Measurements from ENCODE around the gene KRTAP4-12. TPM values are rescaled to one million over a fixed set of nuclear protein-coding genes. Genes with fewer than 3 reads are reported as not detected.
"Not testable (repeated sequence)": the region's sequence is repeated elsewhere in the genome, so short reads cannot be mapped to it uniquely, and the experiment has no call there.

The KRTAP4-12 gene
- not detected for polyA plus RNA-seq (2013, experiment 1 of 2)
- not detected for polyA plus RNA-seq (2013, experiment 2 of 2)

DNA sequence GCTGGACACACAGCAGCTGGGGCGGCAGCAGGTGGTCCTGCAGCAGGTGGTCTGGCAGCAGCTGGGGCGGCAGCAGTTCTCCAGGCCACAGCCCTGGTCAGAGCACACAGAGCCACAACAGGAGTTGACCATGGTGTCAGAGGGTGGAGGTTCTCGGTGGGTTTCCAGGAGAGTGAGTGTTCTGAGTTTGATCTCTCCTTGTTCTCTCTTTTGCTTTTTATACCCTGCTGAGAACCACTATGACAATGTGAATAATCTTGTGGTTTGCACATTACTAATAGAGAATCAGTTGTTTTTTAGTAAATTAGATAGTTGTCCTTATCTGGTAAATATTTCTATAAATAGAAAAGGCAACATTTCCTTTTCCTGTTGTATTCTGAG lies at the start of gene KRTAP4-12:
TSS of gene KRTAP4-12 (minus strand) at position 192 of the 381 bp plus-strand sequence. CDS start at position 132, 60 bp downstream.
- not testable (repeated sequence) for H3K36me3 ChIP-seq (ENCODE audit: insufficient read depth, low read length); H3K4me1 ChIP-seq (ENCODE audit: insufficient read depth, low read length); H3K27me3 ChIP-seq (ENCODE audit: insufficient read depth, low read length); H3K4me3 ChIP-seq (ENCODE audit: low read length); H3K9me3 ChIP-seq (ENCODE audit: insufficient read depth, low read depth, low read length); H3K9ac ChIP-seq (ENCODE audit: low read depth, low read length); H3K27ac ChIP-seq (ENCODE audit: low read depth, low read length)
- 82% methylated on average over 3 of the region's 3 CpGs for WGBS

DNA sequence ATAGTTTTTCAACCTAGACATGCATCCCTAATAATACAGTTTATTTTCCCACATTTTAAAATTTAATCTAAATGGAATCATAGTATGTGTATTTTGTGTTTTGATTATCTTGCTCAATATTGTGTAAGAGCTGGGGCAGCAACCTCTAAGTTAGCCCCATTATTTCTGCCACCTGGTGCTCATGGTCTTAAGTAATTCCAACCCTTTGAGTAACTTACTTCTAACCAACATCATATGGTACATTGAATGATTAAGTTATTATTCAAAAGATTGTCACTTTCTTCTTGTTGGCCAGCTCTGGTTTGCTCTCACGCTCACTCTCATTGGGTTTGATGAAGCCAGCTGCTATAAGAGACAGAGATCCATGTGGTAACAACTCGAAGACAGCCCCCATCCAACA lies 47.9 kb upstream of the KRTAP4-12 start:
- Histone ChIP-seq H3K9ac (ENCODE audit: low read depth, low read length) (no peak overlapping the region), H3K27me3 (ENCODE audit: insufficient read depth, low read length) (no peaks in the 10 kb centered on the region), H3K36me3 (ENCODE audit: insufficient read depth, low read length) (no peaks in the 10 kb centered on the region), H3K9me3 (ENCODE audit: insufficient read depth, low read depth, low read length) (no peaks in the 10 kb centered on the region), H3K4me1 (ENCODE audit: insufficient read depth, low read length) (no peaks in the 10 kb centered on the region), H3K27ac (ENCODE audit: low read depth, low read length) (no peak overlapping the region), H3K4me3 (ENCODE audit: low read length) (no peak overlapping the region)
- 100% methylated on average over 2 of the region's 2 CpGs for WGBS

DNA sequence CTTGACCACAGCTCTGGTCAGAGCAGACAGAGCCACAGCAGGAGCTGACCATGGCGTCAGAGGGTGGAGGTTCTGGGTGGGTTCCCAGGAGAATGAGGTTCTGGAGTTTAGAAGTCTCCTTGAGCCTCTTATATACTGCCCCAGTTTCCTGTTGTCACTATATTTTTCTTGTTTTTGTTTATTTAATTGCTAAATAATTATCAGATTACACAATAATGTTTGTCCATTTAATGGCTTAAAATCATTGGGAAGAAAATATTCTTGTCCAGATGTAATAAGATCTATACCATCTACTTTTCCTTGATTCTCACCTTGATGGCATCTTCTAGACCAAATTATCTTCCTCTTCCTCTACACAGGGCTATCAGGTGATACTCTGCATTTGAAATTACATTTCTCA lies 44.1 kb upstream of the KRTAP4-12 start, which contains the start of gene KRTAP4-3:
TSS of gene KRTAP4-3 (minus strand) at position 101 of the 400 bp plus-strand sequence. CDS start at position 52, 49 bp downstream.
- no peak within 1 kb of the TSS for H3K4me3 ChIP-seq (ENCODE audit: low read length)
- H3K4me1 ChIP-seq (ENCODE audit: insufficient read depth, low read length): no peaks in the 10 kb centered on the region
- no peak within 1 kb of the TSS for H3K9ac ChIP-seq (ENCODE audit: low read depth, low read length)
- no peaks in the 10 kb centered on the region for H3K9me3 ChIP-seq (ENCODE audit: insufficient read depth, low read depth, low read length)
- H3K27ac ChIP-seq (ENCODE audit: low read depth, low read length): no peak within 1 kb of the TSS
- H3K27me3 ChIP-seq (ENCODE audit: insufficient read depth, low read length): no peaks in the 10 kb centered on the region
- 67% methylated on average over 1 of the region's 1 CpG for WGBS
- H3K36me3 ChIP-seq (ENCODE audit: insufficient read depth, low read length): no peaks in the 10 kb centered on the region

DNA sequence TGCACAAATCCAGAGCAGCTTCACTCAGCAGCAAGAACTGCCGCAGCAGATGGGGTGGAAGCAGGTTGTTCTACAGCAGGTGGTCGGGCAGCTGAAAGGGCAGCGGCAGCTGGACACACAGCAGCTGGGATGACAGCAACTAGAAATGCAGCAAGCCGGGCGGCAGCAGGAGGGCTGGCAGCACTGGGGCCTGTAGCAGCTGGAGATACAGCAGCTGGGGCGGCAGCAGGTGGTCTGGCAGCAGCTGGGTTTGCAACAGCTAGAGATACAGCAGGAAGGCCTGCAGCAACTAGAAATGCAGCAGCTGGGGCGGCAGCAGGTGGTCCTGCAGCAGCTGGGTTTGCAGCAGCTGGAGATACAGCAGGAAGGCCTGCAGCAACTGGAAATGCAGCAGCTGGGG lies 43.6 kb upstream of the KRTAP4-12 start:
- Histone ChIP-seq H3K27me3 (ENCODE audit: insufficient read depth, low read length) (no peaks in the 10 kb centered on the region), H3K4me1 (ENCODE audit: insufficient read depth, low read length) (no peaks in the 10 kb centered on the region), H3K9me3 (ENCODE audit: insufficient read depth, low read depth, low read length) (no peaks in the 10 kb centered on the region), H3K27ac (ENCODE audit: low read depth, low read length) (no peak overlapping the region), H3K36me3 (ENCODE audit: insufficient read depth, low read length) (no peaks in the 10 kb centered on the region), H3K4me3 (ENCODE audit: low read length) (no peak overlapping the region), H3K9ac (ENCODE audit: low read depth, low read length) (no peak overlapping the region)
- 83% methylated on average over 7 of the region's 7 CpGs for WGBS

DNA sequence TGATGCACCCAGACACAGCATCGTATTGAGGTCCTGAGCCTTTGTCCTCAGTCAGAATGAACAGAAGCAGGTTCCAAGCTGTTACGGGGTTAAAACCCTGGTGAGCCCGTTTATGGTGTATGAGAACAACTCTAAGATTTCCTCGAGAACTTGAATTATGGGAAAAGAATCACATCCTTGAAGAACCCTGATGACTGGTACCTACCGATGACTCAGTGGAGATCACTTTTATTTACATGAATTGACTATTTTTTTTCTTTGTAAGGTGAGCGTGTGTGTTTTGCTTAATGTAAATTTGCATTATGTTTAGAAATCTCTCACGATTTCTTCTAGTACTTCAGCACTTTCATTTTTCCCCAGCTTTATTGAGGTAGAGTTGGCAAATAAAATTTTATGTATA lies 39.8 kb upstream of the KRTAP4-12 start:
- H3K4me1 ChIP-seq (ENCODE audit: insufficient read depth, low read length): no peaks in the 10 kb centered on the region
- no peak overlapping the region for H3K9ac ChIP-seq (ENCODE audit: low read depth, low read length)
- H3K4me3 ChIP-seq (ENCODE audit: low read length): no peak overlapping the region
- no peaks in the 10 kb centered on the region for H3K9me3 ChIP-seq (ENCODE audit: insufficient read depth, low read depth, low read length)
- H3K36me3 ChIP-seq (ENCODE audit: insufficient read depth, low read length): no peaks in the 10 kb centered on the region
- WGBS: 94% methylated on average over 5 of the region's 7 CpGs
- H3K27ac ChIP-seq (ENCODE audit: low read depth, low read length): no peak overlapping the region
- no peaks in the 10 kb centered on the region for H3K27me3 ChIP-seq (ENCODE audit: insufficient read depth, low read length)

DNA sequence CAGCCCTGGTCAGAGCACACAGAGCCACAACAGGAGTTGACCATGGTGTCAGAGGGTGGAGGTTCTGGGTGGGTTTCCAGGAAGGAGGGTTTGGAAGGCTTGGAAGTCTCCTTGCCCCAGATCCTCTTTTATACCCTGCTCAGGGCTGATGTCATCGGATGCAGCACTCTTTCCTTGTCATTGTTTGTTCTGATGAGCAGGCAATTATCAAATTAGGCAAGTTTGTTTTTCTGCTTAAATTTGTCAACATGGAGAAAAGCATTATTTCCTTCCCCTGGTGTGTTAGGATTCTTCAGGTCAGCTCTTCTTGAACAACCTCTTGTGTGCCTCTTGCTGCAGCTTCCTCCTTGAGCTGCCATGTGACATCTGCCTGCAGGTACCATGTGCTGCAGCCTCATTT lies 36.7 kb upstream of the KRTAP4-12 start, which contains the start of gene KRTAP4-4:
TSS of gene KRTAP4-4 (minus strand) at position 101 of the 400 bp plus-strand sequence. CDS start at position 44, 57 bp downstream.
- Histone ChIP-seq H3K36me3 (ENCODE audit: insufficient read depth, low read length) (no peaks in the 10 kb centered on the region), H3K4me3 (ENCODE audit: low read length) (no peak within 1 kb of the TSS), H3K4me1 (ENCODE audit: insufficient read depth, low read length) (no peaks in the 10 kb centered on the region), H3K9me3 (ENCODE audit: insufficient read depth, low read depth, low read length) (no peaks in the 10 kb centered on the region), H3K9ac (ENCODE audit: low read depth, low read length) (no peak within 1 kb of the TSS), H3K27ac (ENCODE audit: low read depth, low read length) (no peak within 1 kb of the TSS), H3K27me3 (ENCODE audit: insufficient read depth, low read length) (no peaks in the 10 kb centered on the region)
- WGBS: 100% methylated on average over 1 of the region's 1 CpG

DNA sequence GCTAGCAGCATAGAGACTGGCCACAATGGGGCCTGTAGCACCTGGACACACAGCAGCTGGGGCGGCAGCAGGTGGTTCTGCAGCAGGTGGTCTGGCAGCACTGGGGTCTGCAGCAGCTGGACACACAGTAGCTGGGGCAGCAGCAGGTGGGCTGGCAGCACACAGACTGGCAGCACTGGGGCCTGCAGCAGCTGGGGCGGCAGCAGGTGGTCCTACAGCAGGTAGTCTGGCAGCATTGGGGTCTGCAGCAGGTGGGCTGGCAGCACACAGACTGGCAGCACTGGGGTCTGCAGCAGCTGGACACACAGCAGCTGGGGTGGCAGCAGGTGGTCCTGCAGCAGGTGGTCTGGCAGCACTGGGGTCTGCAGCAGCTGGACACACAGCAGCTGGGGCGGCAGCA lies 36.2 kb upstream of the KRTAP4-12 start:
- H3K9me3 ChIP-seq (ENCODE audit: insufficient read depth, low read depth, low read length); H3K27me3 ChIP-seq (ENCODE audit: insufficient read depth, low read length); H3K36me3 ChIP-seq (ENCODE audit: insufficient read depth, low read length); H3K4me3 ChIP-seq (ENCODE audit: low read length); H3K4me1 ChIP-seq (ENCODE audit: insufficient read depth, low read length); H3K9ac ChIP-seq (ENCODE audit: low read depth, low read length); H3K27ac ChIP-seq (ENCODE audit: low read depth, low read length): not testable (repeated sequence)
- 93% methylated on average over 3 of the region's 3 CpGs for WGBS

DNA sequence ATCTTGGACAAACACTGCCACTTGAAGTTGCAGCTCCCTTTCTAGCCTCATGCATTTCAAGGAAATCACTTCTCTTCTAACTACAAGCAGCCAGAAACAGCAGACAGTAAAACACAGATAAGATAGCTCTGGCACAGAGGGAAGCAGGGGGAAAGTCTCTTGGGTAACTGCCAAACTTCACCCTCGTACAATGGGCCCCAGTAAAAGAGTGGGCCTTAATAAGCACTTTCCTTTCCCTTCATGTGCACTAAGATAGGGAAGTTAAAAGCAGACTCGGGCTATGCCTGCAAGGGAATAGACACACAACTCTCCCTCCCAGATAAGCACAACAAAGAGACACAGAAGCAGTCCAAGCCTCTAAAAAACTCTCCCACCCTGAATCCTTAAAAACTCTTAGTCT lies 29.9 kb upstream of the KRTAP4-12 start:
- Histone ChIP-seq H3K4me3 (ENCODE audit: low read length) (no peak overlapping the region), H3K27me3 (ENCODE audit: insufficient read depth, low read length) (no peaks in the 10 kb centered on the region), H3K4me1 (ENCODE audit: insufficient read depth, low read length) (no peaks in the 10 kb centered on the region), H3K9me3 (ENCODE audit: insufficient read depth, low read depth, low read length) (no peaks in the 10 kb centered on the region), H3K27ac (ENCODE audit: low read depth, low read length) (no peak overlapping the region), H3K9ac (ENCODE audit: low read depth, low read length) (no peak overlapping the region), H3K36me3 (ENCODE audit: insufficient read depth, low read length) (no peaks in the 10 kb centered on the region)
- WGBS: 96% methylated on average over 2 of the region's 2 CpGs

DNA sequence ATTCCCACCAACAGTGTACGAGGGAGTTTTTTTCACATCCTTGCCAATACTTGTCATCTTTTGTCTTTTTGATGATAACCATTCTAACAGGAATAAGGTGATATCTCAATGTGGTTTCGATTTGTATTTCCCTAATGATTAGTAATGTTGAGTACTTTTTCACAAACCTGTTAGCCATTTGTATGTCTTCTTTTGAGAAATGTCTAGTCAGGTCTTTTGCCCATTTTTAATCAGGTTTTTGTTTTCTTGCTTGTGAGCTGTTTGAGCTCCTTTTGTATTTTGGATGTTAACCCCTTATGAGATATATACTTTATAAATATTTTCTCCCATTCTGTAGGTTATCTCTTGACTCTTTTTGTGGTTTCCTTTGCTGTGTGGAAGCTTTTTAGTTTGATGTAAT lies 27.5 kb upstream of the KRTAP4-12 start:
- Histone ChIP-seq H3K9ac (ENCODE audit: low read depth, low read length) (no peak overlapping the region), H3K27ac (ENCODE audit: low read depth, low read length) (no peak overlapping the region), H3K9me3 (ENCODE audit: insufficient read depth, low read depth, low read length) (no peaks in the 10 kb centered on the region), H3K36me3 (ENCODE audit: insufficient read depth, low read length) (no peaks in the 10 kb centered on the region), H3K27me3 (ENCODE audit: insufficient read depth, low read length) (no peaks in the 10 kb centered on the region), H3K4me1 (ENCODE audit: insufficient read depth, low read length) (no peaks in the 10 kb centered on the region), H3K4me3 (ENCODE audit: low read length) (no peak overlapping the region)
- WGBS: 90% methylated on average over 1 of the region's 2 CpGs

DNA sequence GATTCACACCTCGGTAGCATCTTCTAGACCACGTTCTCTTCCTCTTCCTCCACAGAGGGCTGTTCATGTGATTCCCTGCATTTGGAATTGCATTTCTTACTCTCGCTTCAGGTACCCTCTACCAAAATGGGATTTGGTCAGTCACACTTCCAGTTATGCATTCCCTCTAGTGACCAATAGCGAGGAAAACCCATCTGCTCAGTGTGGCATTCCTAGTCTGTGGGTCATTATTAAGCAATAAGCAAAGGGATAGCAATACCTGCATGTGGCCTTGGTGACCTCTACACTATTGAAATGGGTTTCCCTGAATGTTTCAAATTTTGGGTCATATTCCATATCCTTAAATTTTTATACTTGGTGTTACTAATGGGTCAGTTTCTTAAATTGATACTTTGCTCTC lies 26.0 kb upstream of the KRTAP4-12 start:
- 88% methylated on average over 4 of the region's 4 CpGs for WGBS
- Histone ChIP-seq H3K4me1 (ENCODE audit: insufficient read depth, low read length) (no peaks in the 10 kb centered on the region), H3K9me3 (ENCODE audit: insufficient read depth, low read depth, low read length) (no peaks in the 10 kb centered on the region)

DNA sequence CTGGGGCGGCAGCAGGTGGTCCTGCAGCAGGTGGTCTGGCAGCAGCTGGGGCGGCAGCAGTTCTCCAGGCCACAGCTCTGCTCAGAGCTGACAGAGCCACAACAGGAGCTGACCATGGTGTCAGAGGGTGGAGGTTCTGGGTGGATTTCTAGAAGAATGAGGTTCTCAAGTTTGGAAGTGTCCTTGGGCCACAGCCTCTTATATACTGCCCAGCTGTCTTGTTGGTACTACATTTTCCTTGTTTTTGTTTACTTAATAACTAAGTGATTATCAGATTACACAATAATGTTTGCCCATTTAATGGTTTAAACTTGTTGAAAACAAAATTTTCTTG lies 25.6 kb upstream of the KRTAP4-12 start, which contains the start of gene KRTAP4-5:
TSS of gene KRTAP4-5 (minus strand) at position 174 of the 334 bp plus-strand sequence. CDS start at position 116, 58 bp downstream.
- WGBS: 54% methylated on average over 2 of the region's 2 CpGs
- Histone ChIP-seq H3K4me1 (ENCODE audit: insufficient read depth, low read length) (no peaks in the 10 kb centered on the region), H3K27ac (ENCODE audit: low read depth, low read length) (no peak within 1 kb of the TSS), H3K9ac (ENCODE audit: low read depth, low read length) (no peak within 1 kb of the TSS), H3K9me3 (ENCODE audit: insufficient read depth, low read depth, low read length) (no peaks in the 10 kb centered on the region), H3K27me3 (ENCODE audit: insufficient read depth, low read length) (no peaks in the 10 kb centered on the region), H3K4me3 (ENCODE audit: low read length) (no peak within 1 kb of the TSS), H3K36me3 (ENCODE audit: insufficient read depth, low read length) (no peaks in the 10 kb centered on the region)

More for the DNA sequence above, 26.0 kb upstream of the KRTAP4-12 start:
- Histone ChIP-seq H3K27me3 (ENCODE audit: insufficient read depth, low read length) (no peaks in the 10 kb centered on the region), H3K4me3 (ENCODE audit: low read length) (no peak overlapping the region), H3K27ac (ENCODE audit: low read depth, low read length) (no peak overlapping the region), H3K36me3 (ENCODE audit: insufficient read depth, low read length) (no peaks in the 10 kb centered on the region), H3K9ac (ENCODE audit: low read depth, low read length) (no peak overlapping the region)

DNA sequence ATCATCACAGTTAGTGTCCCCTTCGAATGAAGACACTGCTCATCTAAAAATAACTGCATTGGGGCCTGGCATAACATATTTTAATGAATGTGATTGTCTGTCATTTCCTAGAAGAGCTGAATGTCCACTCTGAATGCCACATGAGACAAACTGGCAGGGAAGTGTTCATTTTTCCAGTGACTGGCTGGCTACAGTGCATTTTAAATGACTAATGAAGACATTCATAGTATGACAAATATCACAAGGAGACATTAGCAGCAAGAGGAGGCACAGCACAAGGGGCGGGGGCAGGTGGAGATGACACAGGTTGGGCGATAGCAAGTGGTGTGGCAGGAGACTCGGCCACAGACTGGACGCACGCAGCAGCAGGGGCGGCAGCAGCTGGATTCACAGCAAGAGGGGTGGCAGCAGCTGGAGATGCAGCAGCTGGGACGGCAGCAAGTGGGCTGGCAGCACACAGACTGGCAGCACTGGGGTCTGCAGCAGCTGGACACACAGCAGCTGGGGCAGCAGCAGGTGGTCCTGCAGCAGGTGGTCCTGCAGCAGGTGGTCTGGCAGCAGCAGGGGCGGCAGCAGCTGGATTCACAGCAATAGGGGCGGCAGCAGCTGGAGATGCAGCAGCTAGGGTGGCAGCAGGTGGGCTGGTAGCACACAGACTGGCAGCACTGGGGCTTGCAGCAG lies 25.1 kb upstream of the KRTAP4-12 start:
- H3K9me3 ChIP-seq (ENCODE audit: insufficient read depth, low read depth, low read length); H3K27me3 ChIP-seq (ENCODE audit: insufficient read depth, low read length); H3K27ac ChIP-seq (ENCODE audit: low read depth, low read length); H3K4me3 ChIP-seq (ENCODE audit: low read length); H3K4me1 ChIP-seq (ENCODE audit: insufficient read depth, low read length); H3K9ac ChIP-seq (ENCODE audit: low read depth, low read length); H3K36me3 ChIP-seq (ENCODE audit: insufficient read depth, low read length): not testable (repeated sequence)
- 88% methylated on average over 10 of the region's 10 CpGs for WGBS
